ENCODE results near the gene MACROH2A1.

The MACROH2A1 gene

DNA sequence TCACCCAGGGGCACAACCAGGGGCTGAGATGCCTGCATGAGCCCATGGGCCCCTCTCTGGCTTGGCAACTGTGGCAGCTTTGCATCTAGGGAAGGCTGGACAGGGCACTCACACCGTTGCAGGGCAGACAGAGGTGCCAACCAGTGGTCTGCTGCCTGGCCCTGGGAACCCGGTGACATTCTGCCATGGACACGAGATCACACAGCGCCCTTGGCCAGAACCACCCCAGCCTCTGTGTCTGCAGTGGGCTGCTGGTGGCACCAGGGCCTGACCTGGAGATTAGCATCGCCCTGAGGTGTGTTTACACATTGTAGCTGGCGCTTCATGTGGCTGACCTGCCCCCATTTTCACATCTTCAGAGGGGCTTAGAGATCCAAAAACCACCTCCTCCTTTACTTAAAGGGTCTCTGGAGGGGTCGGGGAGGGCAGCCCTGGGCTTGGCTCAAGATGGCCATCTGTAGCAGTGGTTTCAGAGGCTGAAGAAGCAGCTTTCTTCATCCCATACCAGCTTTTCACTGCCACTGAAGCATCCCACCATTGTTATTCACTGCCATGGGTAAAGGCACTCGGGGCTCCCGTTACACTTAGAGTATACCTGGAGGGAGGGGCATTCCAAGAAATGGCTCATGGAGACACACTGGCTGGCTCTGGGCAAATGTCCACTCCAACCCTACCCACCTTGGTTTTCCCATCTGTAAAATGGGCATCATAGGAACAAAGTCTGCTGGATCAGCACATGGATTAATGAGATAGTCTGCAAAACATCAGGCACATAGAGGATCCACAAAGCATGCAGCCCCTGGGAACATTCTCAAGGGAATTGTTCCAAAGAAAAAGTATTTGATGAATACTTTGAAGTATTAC is 36.7 kb upstream of the MACROH2A1 start:
- no peak for TF ChIP-seq CTCF (IDR thresholded peaks at IDR 0.05; ENCODE audit: control insufficient read depth, insufficient read depth, low read depth, low read length, missing control alignments)
- DNase-seq (ENCODE audit: low read depth), result no peak

GRCh38 chr5:135434591-135435466 is 35.8 kb upstream of the MACROH2A1 start:
- TF ChIP-seq CTCF (IDR thresholded peaks at IDR 0.05; ENCODE audit: control insufficient read depth, insufficient read depth, low read depth, low read length, missing control alignments), result no peak
- H3K4me3 ChIP-seq (ENCODE audit: control insufficient read depth, low read depth, low read length), result no peak overlapping the region
- peak; percentile 53 for DNase-seq (ENCODE audit: low read depth)

More for the DNA sequence above, 36.7 kb upstream of the MACROH2A1 start:
- no peak overlapping the region for H3K4me3 ChIP-seq (ENCODE audit: control insufficient read depth, low read depth, low read length)

- peak; percentile 1 for TF ChIP-seq CTCF (IDR thresholded peaks at IDR 0.05; ENCODE audit: control insufficient read depth, insufficient read depth, low read depth, low read length, missing control alignments)
- DNase-seq (ENCODE audit: low read depth), result peak; percentile 46
- H3K4me3 ChIP-seq (ENCODE audit: control insufficient read depth, low read depth, low read length), result no peak overlapping the region
These were observed 34.8 kb upstream of the MACROH2A1 start for GRCh38 chr5:135433681-135434426.

- TF ChIP-seq CTCF (IDR thresholded peaks at IDR 0.05; ENCODE audit: control insufficient read depth, insufficient read depth, low read depth, low read length, missing control alignments), result no peak
- no peak for DNase-seq (ENCODE audit: low read depth)
- no peak overlapping the region for H3K4me3 ChIP-seq (ENCODE audit: control insufficient read depth, low read depth, low read length)
These were observed 33.1 kb upstream of the MACROH2A1 start for GRCh38 chr5:135432113-135432512.

DNA sequence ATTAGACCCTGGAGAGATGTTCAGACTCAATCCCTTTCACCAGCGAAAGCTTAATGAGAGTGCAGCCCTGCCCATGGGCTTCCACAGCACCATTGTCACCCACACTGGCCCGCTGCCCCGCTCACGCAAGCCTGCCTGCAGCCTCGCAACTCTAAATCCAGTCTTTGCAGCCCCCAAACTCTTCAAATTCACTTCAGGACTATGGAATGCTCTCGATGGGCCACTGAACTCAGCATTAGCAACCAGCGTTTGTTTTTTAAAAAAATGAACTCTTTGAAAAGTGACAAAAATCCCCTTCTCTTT is 31.1 kb upstream of the MACROH2A1 start:
- no peak for TF ChIP-seq CTCF (IDR thresholded peaks at IDR 0.05; ENCODE audit: control insufficient read depth, insufficient read depth, low read depth, low read length, missing control alignments)
- H3K4me3 ChIP-seq (ENCODE audit: control insufficient read depth, low read depth, low read length), result no peak overlapping the region
- no peak for DNase-seq (ENCODE audit: low read depth)

Data from AG09309 (cell line).